ENCODE data around the gene TMEM143.
A peak's percentile ranks its signal among the peaks of the same experiment; 100 is the strongest.

GRCh38 chr19:48308631-48309586, 54.8 kb downstream of the TMEM143 start:
- no peak for TF ChIP-seq EZH2 (IDR thresholded peaks at IDR 0.05; ENCODE audit: low read depth)
- TF ChIP-seq, protein P1, sequence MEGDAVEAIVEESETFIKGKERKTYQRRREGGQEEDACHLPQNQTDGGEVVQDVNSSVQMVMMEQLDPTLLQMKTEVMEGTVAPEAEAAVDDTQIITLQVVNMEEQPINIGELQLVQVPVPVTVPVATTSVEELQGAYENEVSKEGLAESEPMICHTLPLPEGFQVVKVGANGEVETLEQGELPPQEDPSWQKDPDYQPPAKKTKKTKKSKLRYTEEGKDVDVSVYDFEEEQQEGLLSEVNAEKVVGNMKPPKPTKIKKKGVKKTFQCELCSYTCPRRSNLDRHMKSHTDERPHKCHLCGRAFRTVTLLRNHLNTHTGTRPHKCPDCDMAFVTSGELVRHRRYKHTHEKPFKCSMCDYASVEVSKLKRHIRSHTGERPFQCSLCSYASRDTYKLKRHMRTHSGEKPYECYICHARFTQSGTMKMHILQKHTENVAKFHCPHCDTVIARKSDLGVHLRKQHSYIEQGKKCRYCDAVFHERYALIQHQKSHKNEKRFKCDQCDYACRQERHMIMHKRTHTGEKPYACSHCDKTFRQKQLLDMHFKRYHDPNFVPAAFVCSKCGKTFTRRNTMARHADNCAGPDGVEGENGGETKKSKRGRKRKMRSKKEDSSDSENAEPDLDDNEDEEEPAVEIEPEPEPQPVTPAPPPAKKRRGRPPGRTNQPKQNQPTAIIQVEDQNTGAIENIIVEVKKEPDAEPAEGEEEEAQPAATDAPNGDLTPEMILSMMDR (conservative IDR thresholded peaks at IDR 0.05) = peak; percentile 37; the same call in 1 of the 2 replicates
